Gastrocnemius medialis (tissue), 4 donors: Measurements from ENCODE around the gene SRPK2.

Experiments
- POLR2A ChIP-seq, 2 donors: fragments of 450-650 bp; IDR thresholded peaks; one replicate each; pipeline ENCODE4 v1.6.1; 2017; ENCODE audit warnings: antibody characterized with exemption in 2 of 2, mild to moderate bottlenecking in 2 of 2, moderate library complexity in 2 of 2
- TF ChIP-seq, protein P1 (sequence below), 5 experiments: fragments of 450-650 bp in 3 of 5; fragments of 200-600 bp in 2 of 5; sonication (generic) in 2 of 5; IDR thresholded peaks in 4 of 5; conservative IDR thresholded peaks in 1 of 5; 1 replicate in 4 of 5; 2 replicates in 1 of 5; pipeline ENCODE4 v1.5.1; 2016 to 2019; ENCODE audit warnings: antibody characterized with exemption in 5 of 5, mild to moderate bottlenecking in 3 of 5, moderate library complexity in 3 of 5

DNA sequence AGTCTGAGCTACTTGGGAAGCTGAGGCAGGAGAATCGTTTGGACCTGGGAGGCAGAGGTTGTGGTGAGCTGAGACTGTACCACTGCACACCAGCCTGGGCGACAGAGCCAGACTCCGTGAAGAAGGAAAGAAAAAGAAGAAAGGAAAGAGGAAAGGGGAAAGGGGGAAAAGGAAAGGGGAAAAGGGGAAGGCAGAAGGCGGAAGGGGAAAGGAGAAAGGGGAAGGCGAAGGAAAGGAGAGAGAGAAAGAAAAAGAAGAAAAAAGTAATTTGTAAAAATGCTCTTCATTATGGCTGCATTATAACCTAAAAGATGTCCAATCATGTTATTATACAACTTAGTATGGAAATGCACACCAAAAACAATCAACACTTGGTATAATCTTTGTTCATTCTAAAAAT, 110.2 kb downstream of the SRPK2 start:
- TF ChIP-seq, protein P1, sequence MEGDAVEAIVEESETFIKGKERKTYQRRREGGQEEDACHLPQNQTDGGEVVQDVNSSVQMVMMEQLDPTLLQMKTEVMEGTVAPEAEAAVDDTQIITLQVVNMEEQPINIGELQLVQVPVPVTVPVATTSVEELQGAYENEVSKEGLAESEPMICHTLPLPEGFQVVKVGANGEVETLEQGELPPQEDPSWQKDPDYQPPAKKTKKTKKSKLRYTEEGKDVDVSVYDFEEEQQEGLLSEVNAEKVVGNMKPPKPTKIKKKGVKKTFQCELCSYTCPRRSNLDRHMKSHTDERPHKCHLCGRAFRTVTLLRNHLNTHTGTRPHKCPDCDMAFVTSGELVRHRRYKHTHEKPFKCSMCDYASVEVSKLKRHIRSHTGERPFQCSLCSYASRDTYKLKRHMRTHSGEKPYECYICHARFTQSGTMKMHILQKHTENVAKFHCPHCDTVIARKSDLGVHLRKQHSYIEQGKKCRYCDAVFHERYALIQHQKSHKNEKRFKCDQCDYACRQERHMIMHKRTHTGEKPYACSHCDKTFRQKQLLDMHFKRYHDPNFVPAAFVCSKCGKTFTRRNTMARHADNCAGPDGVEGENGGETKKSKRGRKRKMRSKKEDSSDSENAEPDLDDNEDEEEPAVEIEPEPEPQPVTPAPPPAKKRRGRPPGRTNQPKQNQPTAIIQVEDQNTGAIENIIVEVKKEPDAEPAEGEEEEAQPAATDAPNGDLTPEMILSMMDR (IDR thresholded peaks at IDR 0.05 in 4 of 5, conservative IDR thresholded peaks at IDR 0.05 in 1 of 5), result no peak
- no peak for TF ChIP-seq POLR2A (IDR thresholded peaks at IDR 0.05)
